Effector CD4-positive, alpha-beta T cell (primary cell): ENCODE results near the gene DCX.
"Not testable (repeated sequence)": the region's sequence is repeated elsewhere in the genome, so short reads cannot be mapped to it uniquely, and the experiment has no call there.

Experiments
- DNase-seq: peaks from one replicate; pipeline ENCODE4 v3.0.0-alpha.2; 2020

Gene DCX

DNA sequence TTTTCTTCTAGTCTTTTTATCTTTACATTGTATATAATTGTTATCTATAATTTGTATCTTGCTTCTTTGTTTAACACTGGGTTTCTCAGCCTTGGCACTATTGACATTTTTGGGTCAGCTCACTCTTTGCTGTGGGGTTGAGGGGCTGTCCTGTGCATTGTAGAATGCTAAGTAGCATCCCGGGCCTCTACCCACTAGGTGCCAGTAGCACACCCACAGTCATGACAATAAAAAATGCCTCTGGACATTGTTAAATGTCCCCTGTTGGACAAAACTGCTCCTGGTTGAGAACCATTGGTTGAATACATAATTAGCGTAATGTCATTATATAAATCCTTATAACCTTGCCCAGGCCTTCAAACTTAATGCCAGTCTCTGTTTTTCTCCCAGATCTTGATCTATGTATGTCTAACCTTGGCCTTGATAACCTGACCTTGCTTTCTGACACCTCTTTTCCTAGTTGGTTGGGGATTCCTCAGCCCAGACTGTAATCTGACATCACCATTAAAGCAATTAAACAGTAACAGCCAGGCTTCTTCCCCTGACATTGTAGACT, 46.1 kb downstream of the DCX start:
- DNase-seq, result no peak

DNA sequence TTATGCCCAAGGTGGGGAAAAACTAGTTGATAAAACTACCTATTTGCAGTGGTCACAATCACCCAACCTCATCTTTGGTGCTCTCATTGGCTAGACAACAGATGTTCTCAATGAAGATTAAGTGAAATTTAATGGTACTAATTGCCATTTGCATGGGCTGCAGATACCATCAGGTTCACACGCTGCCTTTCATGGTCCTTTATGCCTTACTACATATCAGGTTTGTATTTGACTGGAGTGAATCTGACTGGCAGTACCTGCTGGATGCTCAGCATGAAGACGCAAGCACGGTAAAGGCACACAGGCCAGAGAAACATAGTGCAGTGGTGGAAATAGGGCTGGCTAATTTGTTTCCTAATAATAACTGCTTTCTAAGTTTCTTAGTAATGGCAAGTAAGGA, 48.3 kb downstream of the DCX start:
- DNase-seq, result no peak

DNA sequence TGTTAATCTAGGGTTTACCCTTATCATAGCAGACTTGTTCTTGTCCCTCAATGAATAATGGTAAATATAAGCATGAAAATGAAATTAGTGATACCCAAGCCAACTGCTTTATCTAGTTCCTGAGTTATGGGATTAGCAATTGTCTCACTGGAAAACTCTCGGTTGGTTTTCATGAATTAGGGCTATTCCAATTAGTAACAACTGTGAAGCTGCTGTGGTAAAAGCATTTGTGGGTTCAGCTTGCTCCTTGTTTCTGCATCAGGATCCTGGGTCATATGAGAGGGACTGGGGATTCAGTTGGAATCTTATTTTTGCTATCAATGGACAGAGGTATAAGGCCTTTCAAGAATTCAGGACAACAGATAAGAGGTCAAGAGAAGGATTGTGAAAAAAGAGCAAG, 50.2 kb downstream of the DCX start:
- DNase-seq, result no peak

DNA sequence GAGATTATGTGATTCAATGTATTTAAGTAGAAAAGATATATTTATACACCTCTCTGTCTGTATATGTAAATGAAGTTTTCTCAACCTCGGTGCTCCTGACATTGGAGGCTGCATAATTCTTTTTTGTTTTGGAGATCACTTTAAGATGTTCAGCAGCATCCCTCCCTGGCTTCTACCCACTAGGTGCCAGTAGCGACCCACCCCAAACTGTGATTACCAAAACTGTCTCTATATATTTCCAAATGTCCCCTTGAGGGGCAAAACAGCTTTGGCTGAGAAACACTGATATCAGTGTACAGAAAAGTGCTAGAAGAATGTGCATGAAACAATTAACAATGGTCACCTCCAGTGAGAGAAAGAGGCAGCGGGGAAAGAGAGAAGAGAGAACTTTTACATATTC, 51.2 kb downstream of the DCX start:
- no peak for DNase-seq

DNA sequence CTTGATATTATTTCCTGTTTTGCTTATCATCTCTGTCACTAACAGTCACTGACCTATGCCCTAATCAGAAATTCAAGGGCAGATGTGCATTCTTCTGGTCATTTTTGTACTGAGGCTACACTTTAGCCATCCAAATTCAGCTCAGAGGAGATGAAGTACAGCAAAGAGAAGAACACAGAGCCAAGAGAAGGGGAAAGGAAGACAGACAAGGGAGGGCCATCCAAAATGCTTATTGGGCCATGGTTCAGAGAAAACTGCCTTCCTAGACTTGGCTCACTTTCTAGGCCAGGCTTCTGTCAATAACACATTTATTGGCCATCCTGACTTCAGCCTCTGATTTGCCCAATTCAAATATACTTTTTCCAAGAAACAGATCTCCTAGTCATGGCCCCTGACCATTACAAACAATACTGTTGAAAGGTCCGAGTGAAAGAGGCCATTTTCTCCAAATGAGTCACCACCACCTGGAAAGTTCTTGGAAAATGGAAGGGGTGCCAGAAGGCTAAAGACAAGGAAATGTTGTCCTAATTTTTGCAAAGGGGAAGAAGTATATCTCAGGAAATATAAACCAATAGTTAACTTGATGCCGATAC, 56.4 kb downstream of the DCX start:
- DNase-seq, result no peak

DNA sequence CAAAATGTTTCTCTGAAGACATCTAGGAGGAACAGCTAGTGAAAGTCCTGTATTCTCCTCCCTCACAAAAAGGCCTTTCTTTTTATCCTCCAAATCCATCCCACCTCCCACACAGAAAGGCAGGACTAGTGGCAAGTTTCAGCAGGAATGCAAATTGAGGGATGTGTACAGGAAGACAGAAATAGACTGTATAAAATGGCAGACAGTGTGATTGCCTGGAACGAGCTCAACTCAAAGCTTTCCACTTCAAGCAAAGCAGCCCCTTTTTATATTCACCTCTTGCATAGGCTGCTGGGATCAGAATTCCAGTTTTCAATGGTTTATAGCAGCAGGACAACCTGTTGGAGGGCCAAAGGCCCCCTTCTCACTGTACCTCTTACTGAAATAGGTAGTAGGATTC, 57.5 kb downstream of the DCX start:
- DNase-seq, result no peak

DNA sequence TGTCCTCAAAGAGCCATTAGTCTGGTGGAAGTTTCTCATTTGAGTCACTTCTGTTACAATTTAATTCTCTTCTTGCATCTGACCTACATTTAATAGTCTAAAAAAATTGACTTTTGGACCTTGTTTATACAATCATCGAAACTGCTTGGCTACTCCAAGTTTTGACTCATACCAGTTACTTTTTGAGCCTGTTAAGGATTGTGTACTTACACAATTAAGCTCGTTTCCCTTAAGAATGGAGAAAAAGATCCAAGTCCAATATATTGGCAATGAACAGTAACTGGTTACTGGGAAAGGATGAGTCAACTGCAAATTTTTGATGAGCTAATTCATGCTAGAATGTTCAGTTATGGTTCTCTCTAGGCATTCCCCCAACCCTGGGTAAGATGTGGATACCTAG, 58.2 kb downstream of the DCX start:
- DNase-seq, result no peak

DNA sequence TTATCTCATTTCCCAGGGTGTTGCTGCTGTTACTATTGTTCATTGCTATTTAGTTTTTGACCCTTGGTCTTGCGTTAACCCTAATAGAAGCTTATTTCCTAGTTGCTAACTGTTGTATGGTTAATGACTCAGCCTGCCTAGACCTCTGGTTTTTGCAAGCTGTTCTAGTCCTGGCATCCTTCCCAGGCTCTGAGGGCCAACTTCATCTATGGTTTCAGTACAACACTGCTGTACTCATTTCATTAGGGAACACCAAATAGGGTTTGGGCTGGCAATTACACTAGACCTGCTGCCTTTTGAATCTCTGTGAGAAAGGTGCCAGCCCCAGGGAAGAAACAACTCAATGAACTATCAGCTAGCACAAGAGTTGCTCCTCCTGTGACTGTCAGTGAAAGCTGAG, 59.6 kb downstream of the DCX start:
- no peak for DNase-seq

DNA sequence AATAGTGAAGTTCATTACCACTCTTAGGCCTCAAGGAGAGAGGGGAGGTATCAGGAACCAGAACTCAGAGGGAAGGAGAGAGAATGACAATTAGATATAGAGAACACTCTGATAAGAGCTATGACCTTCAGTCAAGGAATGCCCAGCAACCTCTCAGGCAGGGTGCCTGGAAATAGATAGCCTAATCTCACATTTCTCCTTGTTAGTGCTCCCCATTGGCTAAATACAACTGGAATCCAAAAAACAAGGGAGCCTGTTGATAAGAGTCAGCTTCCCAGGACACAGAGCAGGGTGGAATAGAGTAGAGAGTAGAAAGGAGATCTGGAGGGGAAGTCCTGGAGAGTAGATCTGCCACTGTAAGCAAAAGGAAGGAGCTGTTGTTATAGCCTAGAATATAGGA, 62.1 kb downstream of the DCX start:
- DNase-seq, result no peak

DNA sequence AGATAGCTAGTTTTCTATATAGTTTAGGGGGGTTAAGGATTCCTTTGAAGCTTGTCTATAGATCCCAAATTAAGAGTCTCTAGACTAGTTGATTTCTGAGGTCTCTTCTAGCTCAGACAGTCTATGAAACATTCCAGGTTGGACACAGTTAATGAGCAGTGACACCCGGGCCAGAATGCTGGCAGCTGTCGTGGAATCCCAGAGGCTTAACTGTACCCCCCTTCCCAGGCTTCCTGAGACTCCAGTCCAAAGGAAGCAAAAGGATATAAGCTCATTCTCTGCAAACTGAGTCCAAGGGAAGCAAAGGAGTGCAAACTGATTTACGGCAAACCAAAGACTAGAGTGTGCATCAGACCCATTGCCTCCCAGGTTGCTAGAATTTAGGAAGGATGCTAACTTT, 62.9 kb downstream of the DCX start:
- no peak for DNase-seq

DNA sequence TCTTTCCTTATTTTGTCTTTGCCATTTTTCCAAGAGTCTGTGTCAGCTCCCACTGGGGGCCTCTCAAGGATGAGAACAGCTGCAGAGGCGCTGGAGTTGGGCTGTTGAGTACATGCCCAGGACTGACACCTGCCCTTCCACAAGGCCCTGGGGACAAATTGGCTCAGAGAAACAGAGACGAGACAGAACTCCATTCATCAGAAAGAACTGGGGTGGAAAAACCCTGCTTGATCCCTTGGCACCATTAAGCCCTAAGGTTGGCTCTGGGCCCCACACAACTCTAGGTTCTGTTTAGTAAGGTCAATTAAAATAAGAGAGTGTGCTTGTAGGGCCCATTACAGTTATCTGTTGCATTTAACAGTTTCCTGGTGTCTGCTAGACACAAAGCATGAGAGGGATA, 63.6 kb downstream of the DCX start:
- no peak for DNase-seq

DNA sequence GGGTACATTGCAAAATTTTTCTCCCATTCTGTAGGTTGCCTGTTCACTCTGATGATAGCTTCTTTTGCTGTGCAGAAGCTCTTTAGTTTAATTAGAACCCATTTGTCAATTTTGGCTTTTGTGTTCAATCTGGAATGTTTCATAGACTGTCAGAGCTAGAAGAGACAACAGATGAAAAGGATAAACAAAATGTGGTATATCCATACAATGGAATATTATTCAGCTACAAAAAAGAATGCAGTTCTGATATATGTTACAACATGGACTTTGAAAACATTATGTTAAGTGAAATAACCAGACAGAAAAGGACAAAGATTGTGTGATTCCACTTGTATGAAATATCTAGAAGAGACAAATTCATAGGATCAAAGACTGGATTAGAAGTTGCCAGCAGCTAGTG, 65.8 kb downstream of the DCX start:
- not testable (repeated sequence) for DNase-seq

DNA sequence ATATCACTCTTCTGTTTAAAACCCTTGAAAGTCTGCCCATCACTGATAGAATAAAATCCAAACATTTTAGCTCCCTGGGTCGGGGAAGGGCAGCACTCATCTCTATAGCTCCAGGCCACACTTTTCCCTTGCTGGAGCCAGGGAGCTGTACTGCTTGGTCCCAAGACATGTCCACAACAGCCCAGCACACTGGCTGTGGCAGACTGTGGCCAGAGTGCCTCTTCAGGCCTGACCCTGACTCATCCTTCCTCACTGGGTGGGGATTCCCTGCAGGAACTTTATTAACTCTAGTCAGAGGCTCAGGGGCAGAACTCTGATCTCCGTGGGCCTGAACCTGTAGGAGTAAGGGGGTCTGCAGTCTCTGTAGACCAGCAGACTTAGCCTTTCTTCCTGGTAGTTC, 71.9 kb downstream of the DCX start:
- DNase-seq, result no peak

DNA sequence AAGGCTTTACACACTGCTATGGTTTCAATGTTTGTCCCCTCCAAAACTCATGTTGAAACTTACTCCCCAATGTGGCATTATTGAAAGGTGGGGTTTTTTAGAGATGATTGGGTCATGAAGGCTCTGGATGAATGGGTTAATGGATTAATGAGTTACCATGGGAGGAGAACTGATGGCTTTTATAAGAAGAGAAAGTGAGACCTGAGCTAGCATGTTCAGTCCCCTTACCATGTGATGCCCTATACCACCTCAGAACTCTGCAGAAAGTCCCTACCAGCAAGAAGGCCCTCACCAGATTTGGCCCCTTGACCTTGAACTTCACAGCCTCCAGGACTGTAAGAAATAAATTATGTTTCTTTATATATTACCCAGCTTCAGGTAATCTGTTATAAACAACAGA, 72.8 kb downstream of the DCX start:
- no peak for DNase-seq

DNA sequence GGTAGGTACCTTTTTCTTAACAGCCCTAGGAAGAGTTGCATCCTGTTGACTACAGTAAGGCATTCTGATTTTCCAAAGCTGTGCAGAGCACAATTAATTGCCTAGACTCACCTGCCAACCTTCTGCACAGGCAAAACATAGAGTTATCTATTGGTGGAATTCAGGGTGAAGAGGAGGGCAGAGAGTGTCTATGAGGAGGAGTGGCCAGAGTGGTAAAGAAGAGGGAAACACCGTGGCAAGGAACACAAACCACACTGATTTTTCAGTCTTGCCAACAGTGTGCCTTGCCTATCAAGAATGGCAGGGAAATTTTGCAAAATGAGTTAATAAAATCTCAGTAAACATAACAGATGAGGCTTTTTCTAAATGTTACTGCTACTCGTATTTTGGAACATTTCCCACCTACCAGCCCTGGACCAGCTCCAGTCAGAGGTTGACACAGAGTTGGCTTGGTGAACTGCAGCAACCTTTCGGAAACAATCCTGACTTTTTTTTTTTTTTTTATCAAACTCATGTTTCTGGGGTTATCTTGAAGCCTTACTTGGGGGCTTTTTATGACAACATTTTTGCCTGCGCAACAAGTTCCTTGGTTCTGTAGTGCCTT, 73.8 kb downstream of the DCX start:
- no peak for DNase-seq

DNA sequence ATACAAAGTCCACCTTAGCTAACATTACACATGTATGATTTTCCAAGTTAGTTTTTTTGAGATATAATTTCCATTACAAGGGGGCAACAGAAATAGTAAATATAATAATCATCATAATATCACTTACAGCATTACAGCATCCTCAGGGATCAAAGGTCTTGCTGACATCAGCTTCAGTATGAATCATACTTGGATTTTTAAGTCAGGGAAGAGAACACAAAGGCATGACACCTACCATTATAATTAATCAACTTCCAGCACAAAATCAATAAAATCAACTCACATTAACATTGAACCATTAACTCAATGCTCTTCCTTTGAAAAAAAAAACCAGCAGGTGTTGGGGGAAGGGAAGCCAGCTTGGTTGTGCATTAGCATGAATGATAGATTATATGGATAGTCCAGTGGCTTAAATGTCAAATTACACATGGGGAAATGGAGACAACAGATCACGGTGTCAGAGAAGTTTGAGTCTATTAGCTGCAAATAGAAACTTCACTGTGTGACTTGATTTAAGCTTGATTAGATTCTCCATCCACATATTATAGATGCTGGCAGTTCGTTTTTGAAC, 74.8 kb downstream of the DCX start:
- DNase-seq, result no peak

DNA sequence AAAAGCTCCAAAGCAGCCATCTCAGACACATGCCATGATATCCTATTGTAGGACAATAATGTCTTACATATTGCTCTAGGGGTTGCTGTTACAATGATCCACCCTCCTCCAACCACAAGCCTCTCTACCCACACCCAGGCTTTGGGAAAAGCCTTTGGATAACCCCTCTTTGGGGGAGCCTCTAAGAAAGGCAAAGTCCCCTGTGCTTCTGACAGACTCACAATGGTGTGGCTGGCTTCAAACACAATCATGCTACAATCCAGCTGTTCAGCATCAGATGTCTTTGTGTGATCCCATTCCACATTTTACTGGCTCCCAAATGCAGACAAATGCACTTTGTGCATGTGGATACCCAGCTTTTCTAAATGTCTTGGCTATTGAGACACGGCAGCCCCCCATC, 75.9 kb downstream of the DCX start:
- no peak for DNase-seq

DNA sequence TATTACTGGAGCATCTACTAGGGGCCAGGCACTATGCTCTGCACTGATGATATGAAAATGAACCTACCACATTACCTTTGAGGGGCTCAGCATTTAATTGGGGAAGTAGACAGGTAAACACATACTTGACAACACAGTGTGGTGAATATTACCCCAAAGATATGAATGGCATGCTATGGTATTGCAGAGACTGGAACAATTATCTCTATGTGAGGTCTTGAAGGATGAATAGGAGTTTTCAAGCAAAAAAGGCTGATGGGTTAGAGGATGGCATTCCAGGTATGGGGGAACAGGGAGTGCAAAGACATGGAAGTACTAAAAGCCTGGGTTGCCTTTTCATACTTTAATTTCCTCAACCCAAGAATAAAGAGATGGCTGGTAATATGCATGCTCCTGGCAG, 82.6 kb downstream of the DCX start:
- no peak for DNase-seq

DNA sequence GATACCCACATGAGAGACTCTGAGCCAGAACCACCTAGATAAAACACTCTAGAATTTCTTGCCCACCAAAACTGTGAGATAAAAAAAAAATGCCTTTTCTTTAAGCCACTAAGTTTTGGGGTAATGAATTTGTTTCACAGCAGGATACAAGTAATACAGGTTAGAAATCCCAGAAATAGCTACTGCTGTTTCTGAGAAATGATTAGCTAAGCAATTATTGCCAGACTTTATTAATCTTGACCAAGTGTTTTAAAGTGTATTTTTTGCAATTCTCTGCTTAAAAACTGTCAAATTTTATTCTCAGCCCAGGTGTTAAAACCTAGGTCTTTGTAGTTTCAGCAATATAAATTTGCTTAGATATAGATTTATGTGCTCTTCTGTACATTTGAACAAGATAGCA, 83.1 kb downstream of the DCX start:
- DNase-seq, result no peak

DNA sequence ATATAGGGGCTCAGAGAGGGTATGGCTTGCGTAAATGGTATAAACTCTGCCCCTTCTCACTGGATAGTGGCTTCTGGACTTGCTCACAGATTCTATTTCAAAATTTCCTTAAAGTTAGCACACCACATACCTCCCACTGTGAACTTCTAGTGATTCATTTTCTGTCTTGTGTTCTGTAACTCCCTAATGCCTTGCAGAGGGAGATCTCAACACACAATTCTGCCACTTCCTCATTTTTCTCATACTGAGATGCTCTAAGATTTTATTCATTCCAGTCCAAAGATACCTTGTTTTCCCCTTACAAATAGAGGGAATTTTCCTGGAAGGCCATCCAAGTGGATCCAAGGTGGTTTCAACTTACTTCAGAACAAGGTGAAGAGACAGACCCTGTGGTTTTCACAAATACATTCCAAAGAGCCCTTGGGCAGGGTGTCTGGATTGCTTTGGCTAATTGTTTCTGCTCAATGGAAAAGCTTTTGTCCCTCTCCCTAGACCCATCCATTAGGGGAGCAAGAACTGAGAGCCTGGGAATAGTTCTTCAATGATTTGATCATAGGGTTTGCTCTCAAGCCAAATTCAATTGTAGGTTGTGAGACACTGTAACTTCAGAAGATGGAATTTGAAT, 89.6 kb downstream of the DCX start:
- DNase-seq, result no peak

DNA sequence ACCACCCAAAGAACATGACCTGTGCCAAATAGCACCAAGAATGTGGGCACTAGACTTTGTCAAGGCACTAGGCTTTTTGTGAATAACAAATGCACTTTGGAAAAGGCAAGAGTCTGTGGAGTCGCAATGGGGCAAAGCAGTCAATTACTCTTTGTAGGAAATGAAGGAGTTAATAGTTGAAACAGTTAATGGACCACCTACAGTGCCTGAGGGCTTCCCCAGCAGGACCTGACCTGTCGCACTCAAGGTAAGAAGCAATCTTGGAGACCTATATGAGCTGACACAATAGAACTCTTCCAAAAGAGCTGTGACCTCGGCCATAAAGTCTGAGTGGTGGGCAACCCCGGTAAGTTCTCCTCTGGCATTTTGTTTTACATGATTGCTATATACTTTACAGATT, 92.5 kb downstream of the DCX start:
- DNase-seq, result no peak

DNA sequence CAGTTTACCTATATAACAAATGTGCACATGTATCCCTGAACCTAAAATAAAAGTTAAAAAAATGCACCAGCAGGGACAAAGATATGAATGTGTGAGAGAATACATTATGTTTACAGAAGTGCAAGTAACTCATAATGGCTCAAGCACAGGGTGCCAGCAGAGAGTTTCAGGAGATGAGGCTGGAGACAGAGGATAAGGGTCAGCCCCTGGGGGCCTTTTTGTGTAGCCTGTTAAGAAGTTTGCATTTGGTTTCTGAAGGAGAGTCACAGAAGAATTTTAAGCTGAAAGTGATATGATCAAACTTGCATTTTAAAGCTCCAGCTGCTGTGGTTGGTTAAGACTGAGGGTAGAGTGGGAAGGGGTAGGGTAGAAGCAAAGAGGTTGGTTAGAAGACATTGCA, 93.1 kb downstream of the DCX start:
- no peak for DNase-seq

DNA sequence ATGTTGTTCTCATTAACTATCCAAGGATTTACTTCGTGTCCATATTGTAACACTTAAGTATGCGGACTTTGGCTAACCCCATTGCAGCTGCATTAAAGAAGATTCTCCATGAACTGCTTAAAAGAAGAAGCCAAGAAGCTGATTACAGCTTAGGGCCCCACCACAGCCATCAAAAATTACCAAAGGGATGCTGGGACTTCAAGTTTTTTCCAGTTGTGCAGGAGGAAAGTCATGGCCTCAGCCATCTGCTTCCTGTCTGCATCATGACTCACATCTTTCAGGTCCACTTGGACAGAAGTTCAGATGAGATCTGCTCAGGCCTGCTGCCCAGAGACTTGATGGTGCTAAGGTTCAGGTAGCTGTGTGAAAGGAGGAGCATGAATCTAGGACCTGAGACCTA, 102.9 kb downstream of the DCX start:
- no peak for DNase-seq

DNA sequence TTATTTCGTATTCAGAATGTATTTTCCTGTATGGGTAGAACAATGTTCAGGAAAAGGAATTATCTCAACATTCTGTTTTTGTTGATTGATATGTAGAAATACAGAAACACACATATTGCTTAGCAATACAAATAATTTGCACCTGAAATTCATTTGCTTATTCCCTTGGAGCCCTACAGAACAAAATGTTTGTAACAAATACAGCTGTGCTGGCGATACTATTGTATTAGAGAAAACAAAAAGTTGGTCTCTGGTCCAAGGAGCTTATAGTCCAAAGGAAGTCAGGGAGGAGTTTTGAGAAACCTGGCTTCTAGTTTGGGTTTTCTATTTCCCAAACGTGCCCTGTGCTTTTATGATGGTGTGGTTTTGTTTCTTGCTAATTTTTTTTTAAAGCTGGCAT, 104.0 kb downstream of the DCX start:
- no peak for DNase-seq
